Body of pancreas (tissue), 4 donors: ENCODE results near the gene UBTD1.

ENCODE experiments used
- CTCF ChIP-seq, 7 experiments: fragments of 450-650 bp in 4 of 7; fragments of 200-600 bp in 3 of 7; sonication (generic) in 3 of 7; IDR thresholded peaks; one replicate each; pipeline ENCODE4 v1.5.1; 2016 to 2019; ENCODE audit warnings: antibody characterized with exemption in 7 of 7
- POLR2A ChIP-seq, 3 donors: fragments of 450-650 bp; IDR thresholded peaks; one replicate each; pipeline ENCODE4 v1.6.1; 2016; ENCODE audit warnings: antibody characterized with exemption in 3 of 3, mild to moderate bottlenecking in 2 of 3

DNA sequence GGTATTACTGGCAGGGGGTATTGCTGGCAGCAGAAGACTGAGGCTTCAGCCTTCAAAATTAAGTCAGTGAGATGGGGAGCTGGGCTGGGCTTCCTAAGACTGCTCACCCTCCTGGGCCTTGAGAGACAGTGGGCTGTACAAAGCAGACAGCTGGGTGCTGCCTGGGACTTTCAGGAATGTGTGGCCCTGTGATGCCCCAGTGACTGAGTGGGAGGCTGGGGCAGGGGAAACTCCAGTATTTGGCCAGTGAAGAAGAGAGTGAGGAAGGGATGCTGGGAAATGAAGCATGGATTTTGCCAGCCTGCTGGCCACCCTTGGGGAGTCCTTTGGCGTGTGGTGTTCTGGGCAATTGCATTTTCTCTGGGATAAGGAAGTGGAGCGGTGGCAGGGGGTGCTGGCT, 74.3 kb downstream of the UBTD1 start:
- TF ChIP-seq CTCF (IDR thresholded peaks at IDR 0.05): no peak
- no peak for TF ChIP-seq POLR2A (IDR thresholded peaks at IDR 0.05)
